HG02852 (cell line): Measurements from ENCODE around the gene SCNM1.

Experiments
- ATAC-seq: cut with Tn5 transposase; IDR thresholded peaks from one replicate; pipeline ENCODE4 v1.9.1; 2021; ENCODE audit warnings: mild to moderate bottlenecking, moderate library complexity; ENCODE audit not compliant: unreplicated experiment

Gene SCNM1, protein sequence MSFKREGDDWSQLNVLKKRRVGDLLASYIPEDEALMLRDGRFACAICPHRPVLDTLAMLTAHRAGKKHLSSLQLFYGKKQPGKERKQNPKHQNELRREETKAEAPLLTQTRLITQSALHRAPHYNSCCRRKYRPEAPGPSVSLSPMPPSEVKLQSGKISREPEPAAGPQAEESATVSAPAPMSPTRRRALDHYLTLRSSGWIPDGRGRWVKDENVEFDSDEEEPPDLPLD

DNA sequence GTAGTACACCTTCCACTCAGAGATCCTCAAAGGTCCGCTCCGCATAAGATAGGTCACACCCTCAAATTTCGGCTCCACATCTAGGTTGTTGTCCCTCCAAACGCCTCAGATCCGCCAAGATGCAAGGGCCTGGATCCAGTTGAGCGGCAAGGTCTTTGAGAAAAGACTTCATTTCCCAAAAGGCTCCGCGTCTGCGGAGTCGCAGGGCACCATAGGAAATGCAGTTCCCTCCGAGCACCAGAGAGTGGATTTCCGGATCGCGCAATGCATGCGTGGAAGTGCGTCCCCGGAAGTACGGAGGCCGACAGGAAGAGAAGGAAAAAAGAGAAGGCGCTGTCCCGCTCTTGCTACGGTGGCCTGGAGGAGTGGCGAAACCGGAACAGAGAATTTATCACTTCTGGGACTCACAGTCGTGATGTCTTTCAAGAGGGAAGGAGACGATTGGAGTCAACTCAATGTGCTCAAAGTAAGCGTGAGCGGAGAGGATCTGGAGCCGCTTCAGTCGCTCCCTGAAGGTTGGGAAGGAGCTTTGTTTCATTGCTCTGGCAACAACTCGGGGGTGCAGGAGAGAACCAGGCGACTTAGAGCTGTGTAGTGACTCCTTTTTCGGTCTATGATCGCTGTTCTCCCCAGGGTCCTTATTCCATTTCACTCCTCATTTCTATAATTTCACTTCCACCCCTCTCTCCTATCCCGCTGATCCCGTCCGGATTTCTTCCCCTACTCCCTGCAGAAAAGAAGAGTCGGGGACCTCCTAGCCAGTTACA is at the start of gene SCNM1, which contains the start of gene LYSMD1:
Gene SCNM1 (plus strand): TSS at position 407 of the 767 bp plus-strand sequence. CDS start 9 bp downstream, at position 416.
Gene LYSMD1 (minus strand): TSS at position 165 of the 767 bp plus-strand sequence. CDS start 644 bp downstream, outside the sequence.
- peak; percentile 84 for ATAC-seq

DNA sequence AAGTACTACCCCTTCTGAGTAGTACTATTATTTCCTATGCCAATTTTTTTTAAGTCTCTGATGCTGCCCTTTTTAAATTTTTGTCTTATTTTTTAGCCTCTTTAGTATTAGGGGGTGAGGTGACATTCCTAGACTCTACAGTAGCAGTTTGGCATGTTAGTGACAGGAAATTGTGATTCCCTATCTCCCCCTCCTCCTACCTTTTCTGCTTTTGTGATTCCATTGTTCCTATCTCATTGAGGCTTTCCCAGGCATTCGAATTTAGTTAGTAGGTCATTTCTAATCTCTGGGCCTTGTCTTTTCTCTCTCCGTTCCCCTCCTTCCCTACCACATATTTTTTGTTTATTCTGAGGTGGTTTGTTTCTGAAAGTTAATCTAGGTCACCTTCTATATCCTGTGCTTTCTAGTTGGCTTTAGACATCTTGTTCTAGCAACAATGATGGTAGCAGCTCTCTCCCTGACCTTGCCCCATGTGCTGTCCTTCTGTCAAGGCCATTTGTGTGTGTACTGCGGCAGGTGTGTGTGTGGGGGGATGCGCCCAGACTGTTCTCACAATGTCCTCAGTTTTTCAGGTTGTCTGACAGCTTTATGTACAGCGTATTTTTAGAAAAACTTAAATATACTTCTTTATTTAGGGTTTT is 41.1 kb upstream of the SCNM1 start:
- no peak for ATAC-seq

DNA sequence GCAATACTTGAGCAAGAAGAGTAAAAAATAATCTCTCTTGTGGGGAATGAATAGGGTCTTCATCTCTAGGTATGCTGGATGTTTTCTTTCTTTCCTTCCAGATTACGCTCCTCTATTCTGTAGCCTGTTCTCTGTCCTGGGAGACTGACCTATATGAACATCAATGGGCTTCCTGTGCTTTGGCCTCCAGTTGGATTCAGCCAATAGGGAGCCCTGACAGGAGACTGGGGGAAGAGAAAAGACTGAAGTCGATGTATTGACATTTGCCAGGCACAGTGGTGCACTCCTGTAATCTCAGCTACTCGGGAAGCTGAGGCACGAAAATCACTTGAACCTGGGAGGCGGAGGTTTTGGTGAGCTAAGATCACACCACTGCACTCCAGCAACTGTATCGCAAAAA is 37.1 kb upstream of the SCNM1 start:
- ATAC-seq: no peak

DNA sequence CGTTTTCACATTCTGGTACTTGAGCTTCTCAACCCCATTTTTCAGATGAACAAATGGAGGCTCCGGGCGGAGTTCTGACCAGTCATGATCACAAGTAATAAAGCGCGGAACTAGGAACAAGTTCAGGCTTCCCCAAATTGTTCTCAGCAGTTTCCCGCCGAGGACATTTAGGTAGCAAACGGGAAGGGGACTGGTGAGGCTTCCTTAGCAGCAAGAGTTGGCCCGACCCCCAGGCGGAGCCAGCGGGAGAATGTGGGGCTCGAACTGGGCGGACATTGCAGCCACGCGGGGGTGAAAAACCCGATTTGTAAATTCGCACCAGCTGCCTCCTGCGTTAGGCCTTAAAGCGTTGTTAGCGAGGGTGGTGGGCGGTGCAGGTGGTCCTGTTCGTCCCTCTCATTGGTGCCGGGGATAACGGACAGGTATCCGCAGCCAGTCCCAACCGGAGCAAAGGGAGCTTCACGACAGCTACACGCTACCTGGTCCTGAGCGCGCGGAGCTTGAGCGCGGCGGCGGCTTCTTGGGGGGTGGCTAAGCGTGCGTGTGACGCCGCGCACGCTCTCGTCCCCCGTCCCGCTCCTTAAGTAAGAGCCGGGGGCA is 34.9 kb upstream of the SCNM1 start:
- peak; percentile 89 for ATAC-seq

GRCh38 chr1:151131701-151132334 is 34.1 kb upstream of the SCNM1 start:
- no peak for ATAC-seq

- ATAC-seq: no peak
Observed at GRCh38 chr1:151132335-151133017, 33.5 kb upstream of the SCNM1 start.

GRCh38 chr1:151133018-151133806 is 32.7 kb upstream of the SCNM1 start:
- ATAC-seq: no peak

DNA sequence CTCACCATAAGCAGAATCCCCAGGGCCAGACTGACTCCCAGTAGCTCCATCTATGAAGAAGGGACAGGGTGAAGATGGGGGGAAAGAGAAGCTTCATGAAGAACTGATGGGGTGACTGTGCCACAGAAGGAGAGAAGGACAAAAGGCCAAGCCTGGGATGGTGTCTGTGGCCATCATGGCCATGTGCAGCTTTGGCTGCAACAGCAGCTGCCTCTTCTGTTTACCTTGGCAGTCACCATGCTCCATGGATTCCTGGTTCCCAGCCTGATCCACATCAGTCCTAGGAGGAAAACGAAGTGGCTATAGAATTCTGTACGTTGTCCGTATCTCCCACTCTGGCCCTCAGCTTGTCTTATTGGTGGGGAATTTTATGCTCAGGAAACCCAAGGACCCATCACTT is 31.5 kb upstream of the SCNM1 start:
- ATAC-seq: no peak

DNA sequence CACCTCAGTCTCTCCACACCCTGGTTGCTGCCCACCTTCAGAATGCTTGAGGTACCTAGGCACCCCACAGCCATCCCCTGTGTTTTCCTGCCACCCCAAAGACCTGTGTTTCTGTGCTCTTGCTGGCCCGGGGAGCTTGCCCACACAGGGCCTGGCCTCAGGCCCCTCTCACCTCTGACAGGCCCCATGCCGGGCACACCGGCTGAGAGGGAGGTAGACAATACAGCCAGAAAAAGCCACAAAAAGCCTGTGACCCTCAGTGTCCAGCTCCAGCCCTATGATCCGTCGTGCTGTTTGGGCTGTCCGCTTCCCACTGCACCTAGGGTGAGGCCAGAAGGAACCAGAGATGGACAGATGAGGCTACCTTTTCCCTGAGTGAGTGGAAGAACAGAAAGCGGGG is 31.0 kb upstream of the SCNM1 start:
- no peak for ATAC-seq

GRCh38 chr1:151135433-151136385 is 30.2 kb upstream of the SCNM1 start:
- no peak for ATAC-seq

DNA sequence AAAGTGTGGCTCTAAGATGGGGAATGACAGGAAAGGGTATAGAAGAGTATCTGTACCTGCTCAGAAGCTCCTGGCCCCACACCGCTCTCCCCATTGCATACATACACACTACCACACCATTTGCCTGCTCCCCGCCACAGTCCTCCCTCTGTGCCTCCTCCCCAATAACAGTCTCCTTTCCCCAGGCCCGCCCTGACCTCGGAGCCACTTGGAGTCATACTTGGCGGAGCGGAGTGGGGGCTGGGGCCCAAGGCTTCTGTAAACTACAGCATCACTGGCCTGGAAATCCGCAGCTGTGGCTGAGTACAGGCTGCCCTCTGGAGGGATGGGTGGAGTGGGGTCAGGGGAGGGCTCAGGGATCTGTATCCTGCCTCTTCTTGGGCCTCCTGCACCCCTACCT is 28.2 kb upstream of the SCNM1 start:
- no peak for ATAC-seq

- ATAC-seq: no peak
Observed at GRCh38 chr1:151142411-151143056, 23.4 kb upstream of the SCNM1 start.

GRCh38 chr1:151143057-151143435 is 22.9 kb upstream of the SCNM1 start:
- ATAC-seq: no peak

- no peak for ATAC-seq
Observed at GRCh38 chr1:151143986-151144385, 22.0 kb upstream of the SCNM1 start.

- ATAC-seq: no peak
Observed at GRCh38 chr1:151144474-151145303, 21.3 kb upstream of the SCNM1 start.

- ATAC-seq: no peak
Observed at GRCh38 chr1:151145304-151146071, 20.5 kb upstream of the SCNM1 start.

GRCh38 chr1:151146072-151146411 is 19.9 kb upstream of the SCNM1 start:
- peak; percentile 6 for ATAC-seq
